WERI-Rb-1 (cell line): Measurements from ENCODE around the gene UNC5A.

ENCODE experiments used
- DNase-seq: peaks from one replicate; pipeline ENCODE4 v3.0.0-alpha.2; 2020
- H3K27ac ChIP-seq: fragments of 250-450 bp; sonication (Bioruptor Pico); 2 replicates; pipeline ENCODE4 v1.5.1; 2020; ENCODE audit warnings: mild to moderate bottlenecking, moderate library complexity
- H3K27me3 ChIP-seq: fragments of 250-450 bp; sonication (Bioruptor Pico); 2 replicates; pipeline ENCODE4 v1.5.1; 2021; ENCODE audit warnings: mild to moderate bottlenecking, low read depth, moderate library complexity; ENCODE audit not compliant: insufficient read depth, severe bottlenecking
- H3K36me3 ChIP-seq: fragments of 250-450 bp; sonication (Bioruptor Pico); 2 replicates; pipeline ENCODE4 v1.5.1; 2020; ENCODE audit warnings: mild to moderate bottlenecking, moderate library complexity
- H3K4me3 ChIP-seq: 2 replicates; pipeline ENCODE4 v1.5.1; 2011; ENCODE audit warnings: low read depth, mild to moderate bottlenecking, control low read depth, low read length
- H3K9me3 ChIP-seq: fragments of 250-450 bp; sonication (Bioruptor Pico); 2 replicates; pipeline ENCODE4 v1.5.1; 2021; ENCODE audit warnings: mild to moderate bottlenecking, moderate library complexity; ENCODE audit not compliant: severe bottlenecking
- CTCF ChIP-seq: IDR thresholded peaks from 2 replicates; pipeline ENCODE4 v1.5.1; 2011; ENCODE audit warnings: low read depth, mild to moderate bottlenecking, control low read depth, inconsistent platforms, low read length

The UNC5A gene

GRCh38 chr5:176769911-176770310 is 40.4 kb upstream of the UNC5A start:
- Histone ChIP-seq H3K36me3 (no peaks in the 10 kb centered on the region), H3K9me3 (no peaks in the 10 kb centered on the region)

GRCh38 chr5:176770431-176770830 is 39.9 kb upstream of the UNC5A start:
- H3K27me3 ChIP-seq, result no peaks in the 10 kb centered on the region
- DNase-seq, result no peak
- H3K4me3 ChIP-seq, result no peak overlapping the region
- TF ChIP-seq CTCF, result no peak
- H3K36me3 ChIP-seq, result no peaks in the 10 kb centered on the region
- H3K27ac ChIP-seq, result no peak overlapping the region
- no peaks in the 10 kb centered on the region for H3K9me3 ChIP-seq

More at GRCh38 chr5:176769911-176770310, 40.4 kb upstream of the UNC5A start:
- H3K27me3 ChIP-seq, result no peaks in the 10 kb centered on the region
- no peak overlapping the region for H3K27ac ChIP-seq
- no peak overlapping the region for H3K4me3 ChIP-seq
- no peak for TF ChIP-seq CTCF
- DNase-seq, result no peak

- no peak for TF ChIP-seq CTCF
- Histone ChIP-seq H3K36me3 (no peaks in the 10 kb centered on the region), H3K9me3 (no peaks in the 10 kb centered on the region), H3K4me3 (no peak overlapping the region), H3K27me3 (no peaks in the 10 kb centered on the region), H3K27ac (no peak overlapping the region)
- DNase-seq, result no peak
These were observed 39.1 kb upstream of the UNC5A start for GRCh38 chr5:176771102-176771845.

- DNase-seq, result no peak
- no peak for TF ChIP-seq CTCF
- Histone ChIP-seq H3K36me3 (no peaks in the 10 kb centered on the region), H3K27ac (no peak overlapping the region), H3K9me3 (no peaks in the 10 kb centered on the region), H3K27me3 (no peaks in the 10 kb centered on the region), H3K4me3 (no peak overlapping the region)
These were observed 37.8 kb upstream of the UNC5A start for GRCh38 chr5:176772271-176773210.

GRCh38 chr5:176773408-176774035 is 36.8 kb upstream of the UNC5A start:
- no peak for DNase-seq
- no peak overlapping the region for H3K4me3 ChIP-seq
- no peak overlapping the region for H3K27ac ChIP-seq
- no peaks in the 10 kb centered on the region for H3K27me3 ChIP-seq
- no peaks in the 10 kb centered on the region for H3K36me3 ChIP-seq
- no peaks in the 10 kb centered on the region for H3K9me3 ChIP-seq
- TF ChIP-seq CTCF, result no peak
